HG03571 (cell line): ENCODE measurements around the gene IGF2R.

Source experiments
- ATAC-seq: cut with Tn5 transposase; IDR thresholded peaks from one replicate; pipeline ENCODE4 v1.9.1; 2021; ENCODE audit not compliant: unreplicated experiment

IGF2R gene

DNA sequence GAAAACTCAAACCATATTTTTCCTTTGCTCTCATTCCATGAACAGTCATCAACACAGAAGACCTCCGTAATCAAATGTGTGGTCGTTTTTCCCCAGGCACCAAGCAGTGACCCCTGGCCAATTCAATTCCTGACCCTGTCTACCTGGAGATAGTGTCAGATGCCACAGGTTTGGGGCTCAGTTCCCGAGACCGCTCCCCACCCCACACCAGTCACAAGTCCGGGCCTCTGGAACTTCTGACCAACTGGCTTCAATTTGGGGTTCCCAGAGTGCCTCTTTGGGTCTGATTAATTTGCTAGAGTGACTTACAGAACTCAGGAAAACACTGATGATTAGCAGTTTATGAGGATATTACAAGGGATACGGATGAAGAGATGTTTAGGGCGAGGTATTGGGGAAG, 6.0 kb downstream of the IGF2R start:
- no peak for ATAC-seq

DNA sequence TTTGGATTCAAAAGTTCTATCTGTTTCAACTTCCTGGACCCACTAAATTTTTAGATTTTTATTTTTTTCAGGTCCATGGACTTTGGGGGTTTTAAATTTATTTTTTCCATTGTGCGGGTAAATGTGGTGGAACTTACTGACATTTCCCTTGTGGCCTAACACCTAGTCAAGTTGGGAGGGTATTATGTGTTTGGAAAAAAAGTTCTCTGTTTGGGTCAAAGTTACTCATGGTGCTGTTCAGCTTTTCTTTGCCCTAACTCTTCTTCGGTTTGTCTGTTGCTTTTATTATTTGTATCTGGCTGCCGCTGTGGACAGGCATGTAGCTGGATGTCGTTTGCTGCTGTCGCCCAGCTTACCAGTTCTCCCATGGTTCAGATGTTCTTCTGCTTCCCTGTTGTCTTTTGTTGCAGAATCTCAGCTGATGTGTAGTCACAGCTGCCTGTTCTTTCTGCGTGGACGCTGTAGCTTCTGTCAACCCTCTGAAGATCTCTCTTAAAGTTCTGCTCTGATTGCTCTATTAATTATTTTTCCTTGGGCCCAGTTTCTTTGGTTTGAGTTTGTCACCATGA, 7.9 kb downstream of the IGF2R start:
- ATAC-seq, result no peak

DNA sequence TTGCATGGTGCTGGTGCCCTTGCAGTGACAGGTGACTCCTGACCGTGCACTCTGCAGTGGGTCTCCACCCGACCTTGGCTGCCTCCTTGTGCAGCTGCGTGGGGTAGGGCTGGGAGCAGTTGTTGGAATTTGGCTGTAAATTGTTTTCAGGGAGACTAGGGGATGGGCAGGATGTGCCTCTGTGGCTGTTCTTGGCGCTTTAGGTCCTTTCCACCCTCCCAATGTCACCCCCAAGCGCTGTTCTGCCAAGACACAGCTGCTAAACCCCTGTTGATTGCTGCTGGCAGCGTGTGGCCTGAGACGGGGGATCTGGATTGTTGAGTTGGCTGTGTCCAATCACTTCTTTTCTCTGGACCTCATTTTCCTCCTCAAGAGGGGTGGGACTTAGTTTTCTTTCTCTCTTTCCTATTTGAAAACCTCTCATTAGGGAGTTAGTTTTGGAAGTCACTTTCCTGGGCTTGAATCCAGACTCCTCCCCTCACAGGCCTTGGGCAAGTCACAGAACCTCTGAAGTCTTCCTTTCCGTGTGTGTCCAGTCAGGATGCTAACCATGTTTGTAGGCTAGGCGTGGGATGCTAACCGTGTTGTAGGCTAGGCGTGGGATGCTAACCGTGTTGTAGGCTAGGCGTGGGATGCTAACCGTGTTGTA, 8.5 kb downstream of the IGF2R start:
- no peak for ATAC-seq

GRCh38 chr6:159977904-159978268, 9.0 kb downstream of the IGF2R start:
- ATAC-seq, result no peak

- ATAC-seq, result peak; percentile 23
These were observed 9.6 kb downstream of the IGF2R start for GRCh38 chr6:159978291-159979135.

DNA sequence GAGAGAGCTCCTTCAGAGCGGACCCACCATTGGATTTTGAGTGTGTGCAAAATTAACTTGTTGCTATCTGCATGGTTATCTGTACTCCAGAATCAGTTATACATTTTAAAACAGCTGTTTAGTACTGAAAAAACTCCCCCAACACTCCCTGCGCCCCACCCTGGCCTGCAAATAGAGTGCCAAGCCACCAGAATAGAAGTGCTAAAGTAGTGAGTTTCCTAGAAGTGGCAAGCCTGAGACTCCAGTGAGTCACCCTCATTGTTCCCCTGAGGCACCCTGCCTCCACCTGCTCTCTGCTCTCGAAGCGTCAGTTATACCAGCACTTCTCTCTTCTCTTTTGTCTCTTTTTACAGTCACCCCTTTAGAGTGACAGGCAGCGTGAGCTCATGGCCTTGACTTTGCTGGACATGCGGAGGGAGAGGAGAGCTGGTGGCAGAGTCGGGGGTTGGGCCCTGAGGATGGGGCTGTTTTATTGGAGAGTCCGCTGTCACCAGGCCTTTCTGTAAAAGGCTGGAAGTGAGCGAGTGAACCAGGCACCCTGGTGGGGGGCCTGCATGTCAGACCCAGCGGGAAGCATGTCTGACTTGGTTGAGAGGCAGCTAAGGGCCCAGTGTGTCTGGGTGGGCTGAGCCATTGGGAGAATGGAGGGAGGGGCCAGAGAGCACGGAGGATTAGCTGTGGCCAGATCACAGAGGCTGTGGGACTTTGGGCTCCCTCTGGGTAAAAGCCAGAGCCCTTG, 10.4 kb downstream of the IGF2R start:
- ATAC-seq, result peak; percentile 49

GRCh38 chr6:159980474-159980873, 11.6 kb downstream of the IGF2R start:
- no peak for ATAC-seq

GRCh38 chr6:159981071-159981402, 12.2 kb downstream of the IGF2R start:
- ATAC-seq, result no peak

- peak; percentile 61 for ATAC-seq
These were observed 12.7 kb downstream of the IGF2R start for GRCh38 chr6:159981403-159982245.

GRCh38 chr6:159982731-159983506, 14.0 kb downstream of the IGF2R start:
- no peak for ATAC-seq

DNA sequence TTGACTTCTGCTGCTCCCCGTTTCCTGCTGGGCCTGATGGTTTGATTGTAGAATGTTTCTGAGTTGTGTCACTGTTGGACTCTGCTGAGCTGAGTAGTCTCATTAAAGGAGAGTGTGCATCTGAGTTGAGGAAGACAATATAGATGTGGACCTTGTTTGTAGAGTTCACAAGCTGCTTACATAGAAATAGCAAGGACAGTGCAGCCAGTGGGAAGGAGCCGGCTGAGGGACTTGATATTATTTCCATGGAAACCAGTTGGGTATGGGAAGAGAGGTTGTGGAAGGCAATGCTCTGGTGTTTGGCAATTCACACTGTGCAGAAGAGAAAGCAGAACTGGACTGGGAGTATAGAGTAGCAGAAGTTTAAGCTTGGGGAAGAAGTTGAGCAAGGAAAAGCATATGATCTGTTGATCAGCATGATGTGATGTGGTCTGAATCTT, 14.8 kb downstream of the IGF2R start:
- no peak for ATAC-seq

GRCh38 chr6:159984268-159984786, 15.4 kb downstream of the IGF2R start:
- no peak for ATAC-seq

DNA sequence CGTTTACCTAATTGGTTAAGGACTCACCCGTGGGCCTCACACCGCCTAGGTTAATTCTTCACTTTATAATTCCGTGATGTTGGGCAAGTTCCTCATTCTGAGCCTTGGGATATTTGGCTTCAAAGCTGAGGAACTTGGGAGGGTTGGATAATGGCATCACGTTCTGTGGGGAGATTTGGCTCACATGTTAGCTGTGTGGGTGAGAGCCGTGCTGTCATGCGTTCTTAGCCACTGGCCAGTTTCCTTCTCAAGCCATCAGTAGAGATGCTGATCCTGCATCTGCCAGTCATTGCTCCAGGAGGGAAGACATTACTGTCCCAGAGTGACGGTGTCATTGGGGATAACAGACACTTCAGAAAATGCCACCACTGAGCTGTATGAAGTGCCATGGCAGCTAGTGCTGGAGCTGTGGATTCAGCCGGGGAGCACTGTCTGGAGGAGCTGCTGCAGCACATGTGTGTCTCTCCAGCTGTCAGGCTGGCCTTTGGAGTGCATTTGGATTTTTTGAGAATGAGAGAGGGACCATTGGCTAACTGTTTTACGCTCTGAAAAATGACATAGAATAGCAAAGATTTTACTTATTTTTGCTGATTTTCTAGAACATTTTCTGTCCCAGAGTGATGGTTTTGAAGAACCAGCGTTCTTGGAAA, 16.5 kb downstream of the IGF2R start:
- no peak for ATAC-seq

DNA sequence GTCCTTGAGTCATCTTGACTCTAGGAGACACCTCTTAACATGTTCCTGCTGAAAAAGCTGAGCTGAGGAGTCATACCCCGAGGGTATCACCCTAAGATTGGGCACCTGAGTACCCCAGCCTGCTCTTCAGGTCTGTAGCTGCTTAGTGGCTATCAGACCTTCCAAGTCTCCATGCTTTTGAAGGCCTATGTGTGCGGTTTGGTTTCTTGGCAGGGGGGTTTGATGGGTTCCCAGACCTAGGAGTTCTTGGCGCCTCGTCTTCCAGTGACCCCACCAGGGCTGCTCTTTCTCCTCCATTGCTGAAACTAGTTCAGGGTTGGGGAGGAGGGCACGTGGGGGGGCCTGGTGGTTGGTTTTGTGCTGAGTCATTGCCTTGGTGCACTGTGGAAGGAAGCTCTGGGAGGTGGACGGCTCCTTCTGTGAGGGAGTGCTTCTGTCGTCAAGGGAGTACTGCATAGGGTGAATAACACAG, 20.1 kb downstream of the IGF2R start:
- ATAC-seq, result no peak

DNA sequence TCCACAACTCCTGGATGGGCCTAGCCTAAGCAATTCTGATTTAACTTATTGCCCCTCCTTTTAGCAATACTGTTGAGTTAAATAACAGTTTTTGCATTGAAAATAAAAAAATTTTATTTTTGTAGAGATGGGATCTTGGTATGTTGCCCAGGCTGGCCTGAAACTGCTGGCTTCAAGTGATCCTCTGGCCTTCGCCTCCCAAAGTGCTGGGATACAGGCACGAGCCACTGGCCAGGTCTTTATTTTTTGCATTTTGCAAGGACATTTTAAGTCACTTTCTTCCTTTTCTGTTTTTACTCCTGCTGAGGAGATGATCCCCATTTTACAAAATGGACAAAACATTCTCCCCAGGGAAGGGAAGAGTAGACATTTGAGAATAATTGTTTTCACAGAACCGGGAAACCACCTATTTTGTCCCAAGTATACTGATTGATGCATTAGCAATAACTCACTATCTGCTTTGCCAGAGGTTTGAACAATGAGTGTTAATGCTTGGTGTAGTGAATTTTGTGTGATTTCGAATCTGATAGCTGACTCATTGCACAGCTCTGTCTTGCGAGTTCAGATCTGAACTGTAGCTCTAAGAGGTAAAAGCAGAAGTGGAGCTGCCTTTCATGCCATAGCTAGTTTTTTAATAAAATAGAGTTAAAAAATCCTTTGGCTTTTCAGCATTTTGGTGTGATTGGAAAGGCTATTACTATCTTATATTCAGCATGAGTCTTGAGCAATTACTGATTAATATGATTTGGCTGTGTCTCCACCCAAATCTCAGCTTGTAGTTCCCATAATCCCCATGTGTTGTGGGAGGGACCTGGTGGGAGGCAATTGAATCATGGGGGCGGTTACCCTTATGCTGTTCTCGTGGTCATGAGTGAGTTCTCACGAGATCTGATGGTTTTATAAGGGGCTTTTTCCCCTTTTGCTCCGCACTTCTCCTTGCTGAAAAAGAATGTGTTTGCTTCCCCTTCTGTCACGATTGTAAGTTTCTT, 20.9 kb downstream of the IGF2R start:
- peak; percentile 81 for ATAC-seq

DNA sequence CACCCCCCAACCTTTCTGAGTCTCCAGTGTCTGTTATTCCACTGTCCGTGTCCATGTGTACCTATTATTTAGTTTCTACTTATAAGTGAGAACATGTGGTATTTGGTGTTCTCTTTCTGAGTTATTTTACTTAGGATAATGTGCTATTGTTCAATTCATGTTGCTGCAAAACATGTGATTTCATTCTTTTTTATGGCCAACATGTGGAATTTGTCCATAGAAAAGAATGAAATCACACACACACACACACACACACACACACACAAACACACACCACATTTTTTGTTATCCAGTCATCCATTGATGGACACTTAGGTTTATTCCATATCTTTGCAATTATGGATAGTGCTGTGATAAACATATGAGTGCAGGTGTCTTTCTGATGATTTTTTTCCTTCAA, 23.5 kb downstream of the IGF2R start:
- no peak for ATAC-seq

DNA sequence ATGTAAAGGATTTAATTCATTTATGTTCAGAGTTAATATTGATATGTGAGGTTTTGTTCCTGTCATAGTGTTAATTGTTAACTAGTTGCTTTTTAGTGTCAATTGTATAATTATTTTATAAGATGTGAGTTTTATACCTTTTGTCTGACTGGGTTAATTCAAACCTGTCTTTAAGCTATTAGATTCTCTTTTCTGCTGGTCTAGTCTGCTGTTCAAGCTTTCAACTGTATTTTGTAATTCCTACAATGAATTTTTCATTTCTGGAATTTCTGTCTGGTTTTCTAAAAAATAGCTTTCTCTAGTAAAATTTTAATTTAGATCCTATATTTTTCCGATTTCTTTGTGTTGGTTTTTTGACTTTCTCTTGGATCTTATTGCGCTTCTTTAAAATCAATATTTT, 26.5 kb downstream of the IGF2R start:
- no peak for ATAC-seq

GRCh38 chr6:159996087-159996622, 27.3 kb downstream of the IGF2R start:
- ATAC-seq, result no peak
